ENCODE data around the gene BHLHE23. TPM values are rescaled to one million over a fixed set of nuclear protein-coding genes. Genes with fewer than 3 reads are reported as not detected.

The BHLHE23 gene
- total and polyA plus RNA-seq, 12 donors: 0.03 TPM; not detected in 11

- Histone ChIP-seq H3K27ac (no peak overlapping the region), H3K4me1 (peaks cover 0 to 15% (median 8%) of the 10 kb centered on the region in 9 donors), H3K36me3 (no peaks in the 10 kb centered on the region), H3K27me3 (peaks cover 14 to 83% (median 71%) of the 10 kb centered on the region in 7 donors), H3K9me3 (no peaks in the 10 kb centered on the region), H3K4me3 (peak overlapping the region in 9 of 10 donors; percentile 13 to 45 (median 30))
- intact Hi-C loops (cut with DNase I): loop anchor here in 8 of 10 donors (1.0 to 2.0 kb wide), 3 partner anchors 36 to 73 kb away; no protein-coding TSS in a partner anchor
- no peak for TF ChIP-seq CTCF (IDR thresholded peaks at IDR 0.05)
- no peak for DNase-seq
- peak in 3 of 8 donors; percentile 2 to 5 (median 5) for ATAC-seq
- WGBS, 2 donors: 16 to 18% methylated on average over 47 to 48 of the region's 48 CpGs
Observed at GRCh38 chr20:62972845-62973745, 33.7 kb downstream of the BHLHE23 start.

DNA sequence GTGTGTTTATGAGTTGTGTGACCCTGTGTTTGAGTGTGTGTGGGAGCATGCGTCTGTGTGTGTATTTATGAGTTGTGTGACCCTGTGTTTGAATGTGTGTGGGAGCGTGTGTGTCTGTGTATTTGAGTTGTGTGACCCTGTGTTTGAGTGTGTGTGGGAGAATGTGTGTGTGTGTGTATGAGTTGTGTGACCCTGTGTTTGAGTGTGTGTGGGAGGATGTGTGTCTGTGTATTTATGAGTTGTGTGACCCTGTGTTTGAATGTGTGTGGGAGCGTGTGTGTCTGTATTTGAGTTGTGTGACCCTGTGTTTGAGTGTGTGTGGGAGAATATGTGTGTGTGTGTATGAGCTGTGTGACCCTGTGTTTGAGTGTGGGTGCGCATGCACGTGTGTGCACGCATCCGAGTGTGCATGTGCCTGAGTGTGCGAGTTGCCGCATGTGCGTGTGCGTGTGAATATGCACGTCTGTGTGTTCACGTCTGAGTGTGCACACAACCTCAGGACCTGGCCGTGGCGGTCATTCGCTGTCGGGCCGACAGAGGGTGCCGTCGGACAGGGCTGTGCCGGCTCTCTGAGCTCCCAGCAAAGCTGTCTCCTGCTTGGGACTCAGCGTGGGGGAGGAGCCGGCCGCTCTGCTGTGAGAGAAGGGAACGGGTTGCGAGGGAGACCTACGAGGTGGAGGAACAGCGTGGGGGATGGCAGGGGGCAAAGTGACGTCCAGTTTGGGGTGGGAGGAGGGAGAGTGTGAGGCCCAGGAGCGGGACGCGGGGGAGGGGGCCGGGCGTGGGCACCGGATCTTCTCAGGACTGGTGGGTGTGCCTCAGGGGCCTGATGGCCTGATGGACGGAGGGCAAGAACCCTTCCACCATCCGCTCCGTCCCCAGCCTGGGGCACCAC is 34.6 kb downstream of the BHLHE23 start:
- Histone ChIP-seq H3K4me3 (peak overlapping the region in 9 of 10 donors; percentile 13 to 45 (median 30)), H3K36me3 (no peaks in the 10 kb centered on the region), H3K27me3 (peaks cover 14 to 78% (median 62%) of the 10 kb centered on the region in 7 donors), H3K9me3 (no peaks in the 10 kb centered on the region), H3K4me1 (peaks cover 0 to 12% (median 8%) of the 10 kb centered on the region in 9 donors), H3K27ac (no peak overlapping the region)
- WGBS, 2 donors: 3 to 7% methylated on average over 35 to 38 of the region's 38 CpGs
- DNase-seq (peak; percentile 85 to 87), ATAC-seq (peak; percentile 88 to 96 (median 94))
- TF ChIP-seq CTCF (IDR thresholded peaks at IDR 0.05): peak; percentile 79 to 92 (median 85)
- intact Hi-C loops (cut with DNase I): loop anchor here in 8 of 10 donors (1.0 to 2.0 kb wide), 3 partner anchors 37 to 72 kb away; no protein-coding TSS in a partner anchor

- Histone ChIP-seq H3K4me3 (no peak overlapping the region), H3K27ac (no peak overlapping the region), H3K36me3 (no peaks in the 10 kb centered on the region), H3K27me3 (peaks cover 8 to 70% (median 55%) of the 10 kb centered on the region in 7 donors), H3K9me3 (no peaks in the 10 kb centered on the region), H3K4me1 (peaks cover 0 to 12% (median 8%) of the 10 kb centered on the region in 9 donors)
- ATAC-seq: no peak
- no peak for DNase-seq
- no peak for TF ChIP-seq CTCF (IDR thresholded peaks at IDR 0.05)
- 64 to 79% methylated on average over 10 of the region's 10 CpGs for WGBS, 2 donors
- intact Hi-C loops (cut with DNase I): no loop called here
Observed at GRCh38 chr20:62971211-62971949, 35.4 kb downstream of the BHLHE23 start.
